Spleen (tissue), 7 donors: ENCODE measurements around the gene SPEF2.

ENCODE experiments used
- CTCF ChIP-seq, 11 experiments: fragments of 200-600 bp in 7 of 11; fragments of 450-650 bp in 4 of 11; sonication (generic) in 4 of 11; IDR thresholded peaks in 8 of 11; conservative IDR thresholded peaks in 3 of 11; 1 replicate in 7 of 11; 2 replicates in 4 of 11; pipeline versions ENCODE4 v1.4.0 to v1.8.0; 2016 to 2021; ENCODE audit warnings: antibody characterized with exemption in 11 of 11, inconsistent platforms in 4 of 11, mild to moderate bottlenecking in 1 of 11
- POLR2A ChIP-seq, 3 donors: fragments of 450-650 bp; IDR thresholded peaks; one replicate each; pipeline ENCODE4 v1.5.1; 2017; ENCODE audit warnings: antibody characterized with exemption in 3 of 3, mild to moderate bottlenecking in 1 of 3
- donor health status: DM: no; HTN: no; CAD: no; lungs with moderate emphysema.
- donor health status: DM: no; HTN: no; CAD: no.
- donor health status: DM: no; HTN: no; CAD: no.

DNA sequence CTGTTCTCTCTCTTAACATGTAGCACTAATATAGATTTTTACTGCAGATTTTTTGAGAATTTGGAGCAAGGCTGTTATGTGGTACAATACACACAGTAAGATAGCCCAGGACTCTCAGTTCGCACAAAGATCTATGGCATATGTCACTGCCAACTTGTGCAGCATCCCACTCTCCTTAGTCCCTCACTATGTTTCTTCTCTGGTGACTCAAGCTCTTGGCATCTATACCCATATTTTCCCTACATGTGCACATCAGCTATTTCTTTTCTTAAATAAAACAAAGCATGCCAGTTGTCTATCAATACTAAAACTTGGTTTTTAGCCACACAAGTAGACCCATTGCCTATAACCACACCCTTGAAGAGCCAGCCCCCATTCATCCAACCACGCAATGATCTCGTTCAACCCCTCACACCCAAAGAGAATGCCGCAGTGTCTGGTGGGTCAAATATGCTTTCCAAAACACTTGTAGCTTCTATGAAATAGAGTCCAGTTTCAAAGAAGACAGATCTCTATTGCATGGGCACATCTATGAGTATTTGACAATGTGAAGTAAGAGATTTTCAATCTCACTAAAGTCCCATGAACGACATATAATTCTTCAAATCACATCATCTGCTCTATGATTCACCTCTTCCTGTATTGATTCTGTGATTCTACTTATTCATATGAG lies 220.8 kb downstream of the SPEF2 start:
- TF ChIP-seq CTCF (IDR thresholded peaks at IDR 0.05 in 8 of 11, conservative IDR thresholded peaks at IDR 0.05 in 3 of 11) (no peak), POLR2A (IDR thresholded peaks at IDR 0.05) (no peak)
